VCaP (cell line): Measurements from ENCODE around the gene ARHGAP4.
A peak's percentile ranks its signal among the peaks of the same experiment; 100 is the strongest.

Source experiments
- H3K27ac ChIP-seq: fragments of 450-650 bp; 2 replicates; pipeline ENCODE4 v1.5.1; 2017
- CTCF ChIP-seq: fragments of 450-650 bp; conservative IDR thresholded peaks from 2 replicates; pipeline ENCODE4 v1.5.1; 2017; ENCODE audit warnings: mild to moderate bottlenecking, moderate library complexity

ARHGAP4 gene

GRCh38 chrX:153925739-153926551 is at the start of gene ARHGAP4:
ARHGAP4 (minus strand) TSS chrX:153926264; CDS start chrX:153926202, 62 bp downstream.
- H3K27ac ChIP-seq: peak within 1 kb of the TSS; percentile 91
- no peak for TF ChIP-seq CTCF

DNA sequence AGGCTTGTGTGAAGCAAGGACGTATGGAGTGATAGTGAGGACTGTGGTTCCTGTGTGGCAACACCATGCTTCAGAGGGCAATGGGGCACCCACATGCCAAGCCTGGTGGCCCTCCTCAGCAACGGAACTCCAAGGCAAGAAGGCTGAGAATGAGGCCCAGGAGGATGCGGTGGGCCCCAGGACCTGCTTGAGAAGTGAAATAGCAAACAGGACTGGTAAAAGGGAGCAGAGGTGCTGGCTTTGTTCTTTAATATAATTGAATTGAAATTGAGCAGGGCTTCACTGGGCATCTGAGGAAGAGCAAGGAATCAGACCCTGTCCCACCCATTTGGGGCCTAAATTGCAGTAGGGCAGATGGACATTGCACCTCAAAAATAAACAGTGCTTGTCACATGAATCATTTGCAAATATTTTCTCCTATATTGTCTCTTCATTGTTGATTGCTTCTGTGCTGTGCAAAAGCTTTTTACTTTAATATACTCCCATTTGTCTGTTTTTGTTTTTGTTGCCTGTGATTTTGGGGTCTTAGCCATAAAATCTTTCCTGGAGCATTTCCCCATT is 48.7 kb upstream of the ARHGAP4 start:
- TF ChIP-seq CTCF: no peak
- H3K27ac ChIP-seq: peak overlapping the region; percentile 98

GRCh38 chrX:153974003-153974725 is 48.1 kb upstream of the ARHGAP4 start:
- no peak for TF ChIP-seq CTCF
- H3K27ac ChIP-seq: peak overlapping the region; percentile 98

- no peak for TF ChIP-seq CTCF
- peak overlapping the region; percentile 98 for H3K27ac ChIP-seq
Observed at GRCh38 chrX:153973127-153974002, 47.3 kb upstream of the ARHGAP4 start.

DNA sequence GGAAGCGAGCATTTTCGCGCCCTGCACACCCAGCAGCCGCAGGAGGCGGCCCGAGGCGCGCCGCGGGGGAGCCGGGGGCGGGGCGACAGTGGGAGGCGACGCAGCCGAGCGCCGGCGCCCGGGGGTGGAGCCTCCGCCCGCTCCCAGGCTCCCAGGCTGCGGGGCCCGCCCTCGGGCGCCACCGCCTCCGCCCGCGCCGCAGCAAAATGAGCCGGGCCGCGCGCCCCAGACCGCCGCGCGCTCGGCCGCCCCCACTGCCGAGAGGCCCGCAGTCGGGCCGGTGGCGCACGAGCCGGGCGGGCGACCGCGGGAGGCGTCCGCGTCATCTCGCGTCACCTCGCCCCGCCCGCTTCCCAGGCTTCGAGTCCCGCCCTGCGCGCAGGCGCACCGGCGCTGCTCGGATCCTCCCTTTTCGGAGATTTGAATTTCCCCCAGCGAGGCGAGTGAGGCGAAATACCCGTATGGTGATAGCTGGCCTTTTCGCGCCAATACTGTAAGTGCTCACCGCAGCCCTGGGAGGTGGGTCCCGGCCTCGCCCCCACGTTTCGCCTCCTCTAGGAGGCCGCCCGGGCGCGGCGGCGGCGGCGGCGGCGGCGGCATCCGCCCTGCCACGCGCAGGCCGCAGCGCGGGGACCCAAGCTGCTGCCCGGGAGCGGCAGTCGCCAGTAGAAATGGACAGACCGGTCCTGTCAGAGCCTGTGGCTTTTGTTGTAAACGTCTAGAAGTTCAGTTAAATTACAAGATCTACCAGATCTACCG is 46.5 kb upstream of the ARHGAP4 start, which contains the start of gene TMEM187:
TMEM187 (plus strand) TSS at position 387 of the 759 bp plus-strand sequence. CDS start 9,309 bp downstream, outside the sequence.
- H3K27ac ChIP-seq: peak within 1 kb of the TSS; percentile 98
- no peak for TF ChIP-seq CTCF

GRCh38 chrX:153971450-153972367 is 45.6 kb upstream of the ARHGAP4 start, which contains the start of gene HCFC1:
HCFC1 (minus strand) TSS chrX:153971818; CDS start chrX:153970840, 978 bp downstream.
- no peak for TF ChIP-seq CTCF
- peak within 1 kb of the TSS; percentile 98 for H3K27ac ChIP-seq
